Mammary epithelial cell (primary cell): ENCODE data around the gene TTC33.

Source experiments
- EZH2 ChIP-seq: IDR thresholded peaks from 2 replicates; pipeline ENCODE4 v1.6.1; 2012; ENCODE audit warnings: low read length, inconsistent platforms, borderline replicate concordance
- TF ChIP-seq, protein P1 (sequence below), 2 donors: IDR thresholded peaks in 1 of 2; conservative IDR thresholded peaks in 1 of 2; 2 replicates each; pipeline ENCODE4 v1.5.1; 2011 to 2012; ENCODE audit warnings: inconsistent platforms in 2 of 2, low read length in 2 of 2, mild to moderate bottlenecking in 2 of 2, control low read depth in 1 of 2, low read depth in 1 of 2; ENCODE audit not compliant: insufficient read depth in 1 of 2; ENCODE audit errors: extremely low read depth in 1 of 2

DNA sequence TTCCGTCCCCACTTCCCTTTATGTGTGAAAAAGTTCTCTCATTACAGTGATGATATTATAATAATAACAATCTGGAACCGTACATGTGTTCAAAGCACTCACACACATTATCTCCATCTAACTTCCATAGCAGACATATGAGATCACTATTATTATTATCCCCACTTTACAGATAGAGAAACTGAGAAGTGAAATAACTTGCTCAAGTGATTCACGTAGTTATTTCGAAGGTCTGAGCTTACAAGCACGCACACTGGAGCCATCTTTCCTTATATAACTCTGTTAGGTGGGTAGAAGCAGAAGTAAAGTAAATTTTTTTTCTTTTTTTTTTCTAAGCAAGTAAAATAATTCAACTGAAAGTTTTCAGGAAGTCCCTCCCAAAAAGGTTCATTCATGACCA lies 139.0 kb downstream of the TTC33 start:
- TF ChIP-seq, protein P1, sequence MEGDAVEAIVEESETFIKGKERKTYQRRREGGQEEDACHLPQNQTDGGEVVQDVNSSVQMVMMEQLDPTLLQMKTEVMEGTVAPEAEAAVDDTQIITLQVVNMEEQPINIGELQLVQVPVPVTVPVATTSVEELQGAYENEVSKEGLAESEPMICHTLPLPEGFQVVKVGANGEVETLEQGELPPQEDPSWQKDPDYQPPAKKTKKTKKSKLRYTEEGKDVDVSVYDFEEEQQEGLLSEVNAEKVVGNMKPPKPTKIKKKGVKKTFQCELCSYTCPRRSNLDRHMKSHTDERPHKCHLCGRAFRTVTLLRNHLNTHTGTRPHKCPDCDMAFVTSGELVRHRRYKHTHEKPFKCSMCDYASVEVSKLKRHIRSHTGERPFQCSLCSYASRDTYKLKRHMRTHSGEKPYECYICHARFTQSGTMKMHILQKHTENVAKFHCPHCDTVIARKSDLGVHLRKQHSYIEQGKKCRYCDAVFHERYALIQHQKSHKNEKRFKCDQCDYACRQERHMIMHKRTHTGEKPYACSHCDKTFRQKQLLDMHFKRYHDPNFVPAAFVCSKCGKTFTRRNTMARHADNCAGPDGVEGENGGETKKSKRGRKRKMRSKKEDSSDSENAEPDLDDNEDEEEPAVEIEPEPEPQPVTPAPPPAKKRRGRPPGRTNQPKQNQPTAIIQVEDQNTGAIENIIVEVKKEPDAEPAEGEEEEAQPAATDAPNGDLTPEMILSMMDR (conservative IDR thresholded peaks at IDR 0.05 in 1 of 2, IDR thresholded peaks at IDR 0.05 in 1 of 2; ENCODE audit: extremely low read depth in 1 of 2, insufficient read depth in 1 of 2, low read depth in 1 of 2, low read length in 2 of 2): no peak
- no peak for TF ChIP-seq EZH2
